HepG2 (cell line): ENCODE results near the gene CPO. TPM values are rescaled to one million over a fixed set of nuclear protein-coding genes. Genes with fewer than 3 reads are reported as not detected.

Source experiments
- ATAC-seq: fragments of 200-7000 bp; cut with Tn5 transposase; 3 replicates; pipeline ENCODE4 v1.9.1; 2020; ENCODE audit warnings: mild to moderate bottlenecking, moderate library complexity
- BruUV-seq: library from RNA; stranded (reverse); fragments of 400-500 nt; replicated peaks from 2 replicates; lab custom pipeline; 2021; lab: Mats Ljungman, UMichigan
- CTCF ChIA-PET: fragments of 300-600 bp; formaldehyde crosslinking; extraction: SDS; loops from one replicate; lab custom pipeline; 2021; ENCODE audit warnings: low total read pairs, inconsistent platforms, low intra/inter-chr PET ratio; lab: Yijun Ruan, JAX
- POLR2A ChIA-PET: fragments of 350-600 bp; sonication (Branson Sonifier 250); formaldehyde crosslinking; loops from one replicate; lab custom pipeline; 2020; ENCODE audit warnings: antibody characterized with exemption, inconsistent platforms; lab: Yijun Ruan, JAX
- DNase-seq: peaks from one replicate; pipeline ENCODE4 v3.0.0-alpha.2; 2015; ENCODE audit warnings: low spot score
- FAIRE-seq: peaks from 3 replicates; lab custom pipeline; 2011; peaks lifted over from hg19 to GRCh38; lab: Jason Lieb, UNC
- H2AFZ ChIP-seq: one replicate; pipeline ENCODE4 v1.6.1; 2011; ENCODE audit warnings: low read length, inconsistent platforms
- H3K27ac ChIP-seq: fragments of 300-600 bp; 3 replicates; pipeline ENCODE4 v1.8.0; 2011; ENCODE audit warnings: mixed run types, mild to moderate bottlenecking, mixed read lengths, low read length, inconsistent platforms; ENCODE audit not compliant: insufficient read depth; ENCODE audit errors: extremely low read length
- H3K27me3 ChIP-seq, 2 experiments: fragments of 200-600 bp in 1 of 2; 2 replicates in 1 of 2; 3 replicates in 1 of 2; pipeline versions ENCODE4 v1.6.0 to v1.8.0; 2011; ENCODE audit warnings: low read length in 2 of 2, mild to moderate bottlenecking in 2 of 2, moderate library complexity in 2 of 2, inconsistent platforms in 1 of 2; ENCODE audit not compliant: insufficient read depth in 2 of 2, control insufficient read depth in 1 of 2
- H3K36me3 ChIP-seq, 2 experiments: fragments of 200-600 bp in 1 of 2; replicated peaks in 1 of 2; 2 replicates in 1 of 2; 3 replicates in 1 of 2; pipeline versions ENCODE4 v1.5.1 to v1.8.0; 2011; ENCODE audit warnings: low read length in 2 of 2, inconsistent platforms in 1 of 2; ENCODE audit not compliant: insufficient read depth in 2 of 2, control insufficient read depth in 1 of 2
- H3K4me1 ChIP-seq: 2 replicates; pipeline ENCODE4 v1.5.1; 2012; ENCODE audit warnings: low read length, inconsistent platforms; ENCODE audit not compliant: insufficient read depth
- H3K4me2 ChIP-seq: 2 replicates; pipeline ENCODE4 v1.6.0; 2011; ENCODE audit warnings: low read depth, low read length, inconsistent platforms
- H3K4me3 ChIP-seq, 3 experiments: fragments of 200-600 bp in 1 of 3; sonication (generic), shearing (Covaris generic) in 1 of 3; replicated peaks in 1 of 3; 2 replicates each; pipeline ENCODE4 v1.5.1; 2011 to 2016; ENCODE audit warnings: low read length in 3 of 3, inconsistent platforms in 2 of 3, low read depth in 2 of 3, mild to moderate bottlenecking in 2 of 3, control low read depth in 1 of 3, mixed read lengths in 1 of 3; ENCODE audit not compliant: insufficient read depth in 1 of 3
- H3K79me2 ChIP-seq: one replicate; pipeline ENCODE4 v1.6.1; 2011; ENCODE audit warnings: low read length, inconsistent platforms; ENCODE audit not compliant: insufficient read depth
- H3K9ac ChIP-seq: 2 replicates; pipeline ENCODE4 v1.6.0; 2011; ENCODE audit warnings: mild to moderate bottlenecking, low read depth, low read length, inconsistent platforms; ENCODE audit not compliant: insufficient read depth
- H3K9me3 ChIP-seq: 2 replicates; pipeline ENCODE4 v1.5.1; 2012; ENCODE audit warnings: mild to moderate bottlenecking, low read length
- H4K20me1 ChIP-seq: 2 replicates; pipeline ENCODE4 v1.6.0; 2011; ENCODE audit warnings: inconsistent platforms, mild to moderate bottlenecking, low read length, moderate library complexity; ENCODE audit not compliant: insufficient read depth
- GMEB1 ChIP-seq: sonication (generic); formaldehyde crosslinking; IDR thresholded peaks from 2 replicates; pipeline ENCODE4 v1.5.1; 2020; ENCODE audit warnings: missing genetic modification reagents, mild to moderate bottlenecking, borderline replicate concordance
- JDP2 ChIP-seq: sonication (generic); formaldehyde crosslinking; IDR thresholded peaks from 2 replicates; pipeline ENCODE4 v1.8.1; 2022; ENCODE audit warnings: missing genetic modification reagents, borderline replicate concordance
- MAFF ChIP-seq: IDR thresholded peaks from 2 replicates; pipeline ENCODE4 v1.6.1; 2011; ENCODE audit warnings: low read depth, low read length, improper control_type of control experiment
- PATZ1 ChIP-seq: sonication (generic); formaldehyde crosslinking; IDR thresholded peaks from 2 replicates; pipeline ENCODE4 v1.4.0; 2020; ENCODE audit warnings: missing genetic modification reagents
- ZNF142 ChIP-seq: sonication (generic); formaldehyde crosslinking; IDR thresholded peaks from 2 replicates; pipeline ENCODE4 v1.4.0; 2020; ENCODE audit warnings: missing genetic modification reagents
- ZNF556 ChIP-seq: sonication (generic); formaldehyde crosslinking; IDR thresholded peaks from 2 replicates; pipeline ENCODE4 v1.4.0; 2020; ENCODE audit warnings: mild to moderate bottlenecking, missing genetic modification reagents, borderline replicate concordance
- ZNF776 ChIP-seq: sonication (generic); formaldehyde crosslinking; IDR thresholded peaks from 2 replicates; pipeline ENCODE4 v1.4.0; 2020; ENCODE audit warnings: mild to moderate bottlenecking, missing genetic modification reagents
- WGBS: methylation state at CpG from one replicate; pipeline ENCODE4 v1.1.6; 2017; ENCODE audit warnings: low lambda C conversion rate; 5-methylcytosine and 5-hydroxymethylcytosine counted together
- in situ Hi-C: cut with HindIII; loops from 2 replicates; pipeline ENCODE4 v1.10.0; 2017; ENCODE audit warnings: low pct_unique_long_range_greater_than_20kb; ENCODE audit not compliant: extremely low pct_ligation_motif_present
- intact Hi-C: fragments of 100-400 bp; cut with micrococcal nuclease; formaldehyde crosslinking; loops from one replicate; pipeline ENCODE4 v1.10.0; 2022; ENCODE audit not compliant: unreplicated experiment
- polyA plus RNA-seq, 8 experiments: library from polyadenylated mRNA; depleted of rRNA in 3 of 8; stranded (reverse) in 7 of 8; unstranded in 1 of 8; fragments of >200 nt; fragmentation: Illumina TruSeq in 4 of 8; extraction: Trizol in 4 of 8; gene quantifications; 2 replicates each; pipeline versions ENCODE4 v1.2.1 to v1.2.3, GENCODE V29; 2011 to 2016; ENCODE audit warnings: low read depth in 4 of 8, missing spikeins in 1 of 8, mixed read lengths in 1 of 8; ENCODE audit not compliant: insufficient read depth in 1 of 8
- total RNA-seq, 5 experiments: library from RNA; depleted of rRNA; stranded (reverse); fragments of >200 nt; fragmentation: Illumina TruSeq; extraction: Trizol; gene quantifications; 2 replicates each; pipeline ENCODE4 v1.2.3, GENCODE V29; 2016; ENCODE audit warnings: low read depth in 1 of 5

Gene CPO
- total and polyA plus RNA-seq, 2 of the 13 experiments (the other 11 are each of a cell fraction or from before 2014, with no cell fraction given) = 0.07 TPM; not detected in 1

GRCh38 chr2:207012461-207012860, 73.1 kb downstream of the CPO start:
- WGBS = 0% methylated on average over 1 of the region's 1 CpG
- H3K9me3 ChIP-seq = no peaks in the 10 kb centered on the region
- H3K4me1 ChIP-seq = no peaks in the 10 kb centered on the region
- intact Hi-C loops = no loop called here
- ChIA-PET CTCF (no interaction called here), POLR2A (no interaction called here)
- no peaks in the 10 kb centered on the region for H4K20me1 ChIP-seq
- H3K4me2 ChIP-seq = no peak overlapping the region
- no peak overlapping the region for H3K9ac ChIP-seq
- no peak for TF ChIP-seq PATZ1 (CRISPR knock-in tag)
- no peak for TF ChIP-seq GMEB1 (CRISPR knock-in tag)
- no peak for TF ChIP-seq MAFF
- no peak for TF ChIP-seq JDP2
- TF ChIP-seq ZNF142 (CRISPR knock-in tag) = no peak
- no peak for TF ChIP-seq ZNF776 (CRISPR knock-in tag)
- TF ChIP-seq ZNF556 (CRISPR knock-in tag) = no peak
- H2AFZ ChIP-seq = no peak overlapping the region
- in situ Hi-C loops = no loop called here
- H3K36me3 ChIP-seq = no peaks in the 10 kb centered on the region
- ATAC-seq = no peak
- no peak overlapping the region for H3K4me3 ChIP-seq
- FAIRE-seq = no peak
- peaks cover 0 to 3% of the 10 kb centered on the region in 2 experiments; a peak in 2 of 5 replicates for H3K27me3 ChIP-seq
- no peak for DNase-seq
- H3K27ac ChIP-seq = no peak overlapping the region
- BruUV-seq = no TSS peak
- no peaks in the 10 kb centered on the region for H3K79me2 ChIP-seq
